RWPE1 (cell line): Measurements from ENCODE around the gene TRIM15.
"Not testable (repeated sequence)": the region's sequence is repeated elsewhere in the genome, so short reads cannot be mapped to it uniquely, and the experiment has no call there.

Source experiments
- CTCF ChIA-PET: fragments of 350-600 bp; sonication (Branson Sonifier 250); formaldehyde crosslinking; extraction: SDS; loops from one replicate; lab custom pipeline; 2021; lab: Yijun Ruan, JAX
- POLR2A ChIA-PET: fragments of 400-600 bp; formaldehyde crosslinking; extraction: SDS; loops from one replicate; lab custom pipeline; 2020; ENCODE audit warnings: antibody characterized with exemption; ENCODE audit not compliant: low non-redundant PET; lab: Yijun Ruan, JAX
- DNase-seq: peaks from one replicate; pipeline ENCODE4 v3.0.0; 2012; ENCODE audit warnings: low spot score
- H3K27ac ChIP-seq: fragments of 450-650 bp; 2 replicates; pipeline ENCODE4 v1.5.1; 2017
- TF ChIP-seq, protein P1 (sequence below): fragments of 450-650 bp; conservative IDR thresholded peaks from 2 replicates; pipeline ENCODE4 v1.5.1; 2017; ENCODE audit warnings: low read depth, mild to moderate bottlenecking

The TRIM15 gene

GRCh38 chr6:30135147-30135546 lies 28.2 kb upstream of the TRIM15 start:
- ChIA-PET POLR2A (no interaction called here), CTCF (no interaction called here)
- no peak for DNase-seq
- TF ChIP-seq, protein P1, sequence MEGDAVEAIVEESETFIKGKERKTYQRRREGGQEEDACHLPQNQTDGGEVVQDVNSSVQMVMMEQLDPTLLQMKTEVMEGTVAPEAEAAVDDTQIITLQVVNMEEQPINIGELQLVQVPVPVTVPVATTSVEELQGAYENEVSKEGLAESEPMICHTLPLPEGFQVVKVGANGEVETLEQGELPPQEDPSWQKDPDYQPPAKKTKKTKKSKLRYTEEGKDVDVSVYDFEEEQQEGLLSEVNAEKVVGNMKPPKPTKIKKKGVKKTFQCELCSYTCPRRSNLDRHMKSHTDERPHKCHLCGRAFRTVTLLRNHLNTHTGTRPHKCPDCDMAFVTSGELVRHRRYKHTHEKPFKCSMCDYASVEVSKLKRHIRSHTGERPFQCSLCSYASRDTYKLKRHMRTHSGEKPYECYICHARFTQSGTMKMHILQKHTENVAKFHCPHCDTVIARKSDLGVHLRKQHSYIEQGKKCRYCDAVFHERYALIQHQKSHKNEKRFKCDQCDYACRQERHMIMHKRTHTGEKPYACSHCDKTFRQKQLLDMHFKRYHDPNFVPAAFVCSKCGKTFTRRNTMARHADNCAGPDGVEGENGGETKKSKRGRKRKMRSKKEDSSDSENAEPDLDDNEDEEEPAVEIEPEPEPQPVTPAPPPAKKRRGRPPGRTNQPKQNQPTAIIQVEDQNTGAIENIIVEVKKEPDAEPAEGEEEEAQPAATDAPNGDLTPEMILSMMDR: no peak
- H3K27ac ChIP-seq: no peak overlapping the region

- DNase-seq: no peak
Measured at GRCh38 chr6:30135757-30136156, 27.6 kb upstream of the TRIM15 start, which contains the start of gene TRIM40. TSS of gene TRIM40 (plus strand) at chr6:30136140. CDS start at chr6:30137037, 897 bp downstream.

DNA sequence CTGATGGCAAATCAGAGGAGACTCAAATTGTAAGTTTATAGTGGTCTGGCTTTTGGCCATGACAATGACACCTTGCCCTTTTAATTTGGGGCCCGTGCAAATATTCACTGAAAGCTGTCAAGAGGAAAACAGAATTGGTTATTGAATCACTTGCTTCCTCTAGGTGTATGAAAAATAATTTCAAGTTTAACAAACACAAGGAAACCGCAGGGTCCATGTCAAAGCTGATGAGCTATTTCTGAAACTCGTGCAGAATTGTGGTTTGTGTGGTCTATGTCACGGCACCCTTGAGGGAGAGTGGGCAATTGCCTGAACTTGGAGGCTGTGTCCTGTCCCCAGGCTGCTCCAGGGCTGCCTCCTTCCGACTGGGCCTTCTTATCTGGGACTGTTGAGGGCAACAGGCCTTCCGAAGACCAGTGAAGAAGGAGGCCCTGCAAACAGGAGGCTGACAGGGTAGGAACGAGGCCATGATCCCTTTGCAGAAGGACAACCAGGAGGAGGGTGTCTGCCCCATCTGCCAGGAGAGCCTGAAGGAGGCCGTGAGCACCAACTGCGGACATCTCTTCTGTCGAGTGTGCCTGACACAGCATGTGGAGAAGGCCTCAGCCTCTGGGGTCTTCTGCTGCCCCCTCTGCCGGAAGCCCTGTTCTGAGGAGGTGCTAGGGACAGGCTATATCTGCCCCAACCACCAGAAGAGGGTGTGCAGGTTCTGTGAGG lies 26.6 kb upstream of the TRIM15 start:
- H3K27ac ChIP-seq: no peak overlapping the region
- DNase-seq: no peak
- TF ChIP-seq, protein P1: no peak
- ChIA-PET POLR2A (no interaction called here), CTCF (no interaction called here)

More at GRCh38 chr6:30135757-30136156, 27.6 kb upstream of the TRIM15 start, which contains the start of gene TRIM40:
- TF ChIP-seq, protein P1: no peak
- CTCF ChIA-PET: no interaction called here
- POLR2A ChIA-PET: no interaction called here
- no peak within 1 kb of the TSS for H3K27ac ChIP-seq

DNA sequence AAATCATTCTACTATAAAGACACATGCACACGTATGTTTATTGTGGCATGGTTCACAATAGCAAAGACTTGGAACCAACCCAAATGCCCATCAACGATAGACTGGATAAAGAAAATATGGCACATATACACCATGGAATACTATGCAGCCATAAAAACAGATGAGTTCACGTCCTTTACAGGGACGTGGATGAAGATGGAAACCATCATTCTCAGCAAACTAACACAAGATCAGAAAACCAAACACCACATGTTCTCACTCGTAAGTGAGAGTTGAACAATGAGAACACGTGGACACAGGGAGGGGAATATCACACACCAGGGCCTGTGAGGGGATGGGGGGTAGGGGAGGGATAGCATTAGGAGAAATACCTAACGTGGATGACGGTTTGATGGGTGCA lies 23.1 kb upstream of the TRIM15 start:
- H3K27ac ChIP-seq, DNase-seq, POLR2A ChIA-PET, CTCF ChIA-PET: not testable (repeated sequence)

DNA sequence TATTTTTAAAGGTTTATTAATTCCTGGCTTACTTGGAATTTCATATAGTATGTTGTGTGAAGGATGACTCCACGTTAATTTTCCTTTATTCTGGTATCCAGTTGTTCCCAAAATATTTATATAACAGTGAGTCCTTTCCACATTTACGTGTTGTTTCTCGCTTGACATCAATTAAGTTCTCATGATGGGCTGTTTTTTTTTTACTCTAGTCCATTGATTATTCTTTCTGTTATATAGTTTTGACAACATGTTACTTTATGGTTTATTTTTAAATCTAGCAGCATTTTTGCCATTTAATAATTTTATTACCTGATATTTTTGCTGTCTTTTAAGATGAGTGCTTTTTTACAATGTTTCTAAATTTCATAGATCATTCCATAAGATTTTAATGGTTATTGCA lies 20.7 kb upstream of the TRIM15 start:
- POLR2A ChIA-PET: no interaction called here
- no peak for DNase-seq
- CTCF ChIA-PET: interaction anchor here (0.6 to 1.1 kb wide), 2 partner anchors 40 to 42 kb away, joined by 3 to 4 read pairs; no protein-coding TSS in a partner anchor
- TF ChIP-seq, protein P1: no peak
- H3K27ac ChIP-seq: no peak overlapping the region

GRCh38 chr6:30143780-30144179 lies 19.6 kb upstream of the TRIM15 start:
- no peak overlapping the region for H3K27ac ChIP-seq
- TF ChIP-seq, protein P1: no peak
- CTCF ChIA-PET: interaction anchor here (1.0 kb wide), 1 partner anchor 13 kb away, joined by 5 read pairs; no protein-coding TSS in a partner anchor
- POLR2A ChIA-PET: no interaction called here
- no peak for DNase-seq

DNA sequence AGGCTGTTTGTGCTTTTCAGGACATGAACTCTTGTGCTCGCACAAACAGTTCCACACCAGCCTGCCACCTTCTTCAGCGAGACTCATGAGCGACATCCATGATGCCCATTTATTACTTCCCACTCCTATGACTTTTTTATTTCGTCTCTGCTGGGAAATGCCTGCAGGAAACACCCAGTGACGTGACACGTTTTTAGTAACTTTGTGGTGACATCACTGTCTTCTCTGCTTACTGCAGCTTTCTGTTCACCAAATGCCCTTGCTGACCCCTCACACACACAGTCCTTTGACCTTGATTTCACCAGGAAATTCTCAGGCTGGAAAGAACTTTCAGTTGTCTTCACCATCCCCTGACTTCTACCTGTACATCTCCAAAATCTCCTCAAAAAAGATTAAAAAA lies 18.5 kb upstream of the TRIM15 start:
- H3K27ac ChIP-seq: no peak overlapping the region
- ChIA-PET POLR2A (no interaction called here), CTCF (interaction anchor here (0.5 to 1.2 kb wide), 2 partner anchors 14 to 132 kb away, joined by 3 to 4 read pairs; no protein-coding TSS in a partner anchor)
- no peak for DNase-seq
- TF ChIP-seq, protein P1: no peak
